GM19328 (cell line): ENCODE measurements around the gene PPP1R9A.
"Not testable (repeated sequence)": the region's sequence is repeated elsewhere in the genome, so short reads cannot be mapped to it uniquely, and the experiment has no call there.

Source experiments
- ATAC-seq: cut with Tn5 transposase; IDR thresholded peaks from one replicate; pipeline ENCODE4 v1.9.1; 2021; ENCODE audit warnings: mild to moderate bottlenecking, moderate library complexity; ENCODE audit not compliant: unreplicated experiment

Gene PPP1R9A

GRCh38 chr7:94972296-94972695 is 64.9 kb downstream of the PPP1R9A start:
- no peak for ATAC-seq

- no peak for ATAC-seq
Measured at GRCh38 chr7:94973844-94974243, 66.5 kb downstream of the PPP1R9A start.

- ATAC-seq = no peak
Measured at GRCh38 chr7:94974423-94974822, 67.0 kb downstream of the PPP1R9A start.

- ATAC-seq = no peak
Measured at GRCh38 chr7:94975336-94975735, 67.9 kb downstream of the PPP1R9A start.

- ATAC-seq = no peak
Measured at GRCh38 chr7:94980418-94981142, 73.2 kb downstream of the PPP1R9A start.

GRCh38 chr7:94995921-94996320 is 88.5 kb downstream of the PPP1R9A start:
- no peak for ATAC-seq

- no peak for ATAC-seq
Measured at GRCh38 chr7:94996369-94996768, 89.0 kb downstream of the PPP1R9A start.

GRCh38 chr7:94997547-94997946 is 90.2 kb downstream of the PPP1R9A start:
- no peak for ATAC-seq

GRCh38 chr7:94998266-94999068 is 91.1 kb downstream of the PPP1R9A start:
- no peak for ATAC-seq

- ATAC-seq = no peak
Measured at GRCh38 chr7:94999069-94999351, 91.6 kb downstream of the PPP1R9A start.

GRCh38 chr7:94999601-95000000 is 92.2 kb downstream of the PPP1R9A start:
- ATAC-seq = not testable (repeated sequence)

- ATAC-seq = no peak
Measured at GRCh38 chr7:95001258-95001657, 93.9 kb downstream of the PPP1R9A start.

- no peak for ATAC-seq
Measured at GRCh38 chr7:95001815-95002561, 94.6 kb downstream of the PPP1R9A start.

- no peak for ATAC-seq
Measured at GRCh38 chr7:95002775-95003174, 95.4 kb downstream of the PPP1R9A start.

- ATAC-seq = no peak
Measured at GRCh38 chr7:95004618-95005247, 97.3 kb downstream of the PPP1R9A start.

GRCh38 chr7:95006010-95006409 is 98.6 kb downstream of the PPP1R9A start:
- no peak for ATAC-seq

GRCh38 chr7:95008773-95009172 is 101.4 kb downstream of the PPP1R9A start:
- not testable (repeated sequence) for ATAC-seq

GRCh38 chr7:95011146-95011928 is 103.9 kb downstream of the PPP1R9A start:
- no peak for ATAC-seq

GRCh38 chr7:95011995-95012394 is 104.6 kb downstream of the PPP1R9A start:
- no peak for ATAC-seq

GRCh38 chr7:95018021-95018420 is 110.6 kb downstream of the PPP1R9A start:
- ATAC-seq = no peak

- no peak for ATAC-seq
Measured at GRCh38 chr7:95026018-95026417, 118.6 kb downstream of the PPP1R9A start.
